Calu3 (cell line): ENCODE data around the gene CEP295NL. TPM values are rescaled to one million over a fixed set of nuclear protein-coding genes. Genes with fewer than 3 reads are reported as not detected.

Source experiments
- BruUV-seq: library from RNA; stranded (reverse); fragments of 400-500 nt; replicated peaks from 2 replicates; lab custom pipeline; 2021; lab: Mats Ljungman, UMichigan
- CTCF ChIA-PET: fragments of 300-600 bp; sonication (Branson Sonifier 250); formaldehyde crosslinking; loops from one replicate; lab custom pipeline; 2022; ENCODE audit warnings: antibody characterized with exemption; lab: Charles Lee
- DNase-seq: peaks from one replicate; pipeline ENCODE4 v3.0.0; 2022
- H3K27ac Mint-ChIP-seq: one replicate; pipeline ENCODE4 v1.8.0; 2022; ENCODE audit warnings: mixed read lengths; ENCODE audit not compliant: unreplicated experiment
- H3K27me3 Mint-ChIP-seq: one replicate; pipeline ENCODE4 v1.8.0; 2022; ENCODE audit warnings: mixed read lengths; ENCODE audit not compliant: unreplicated experiment
- H3K36me3 Mint-ChIP-seq: one replicate; pipeline ENCODE4 v1.8.0; 2022; ENCODE audit warnings: mild to moderate bottlenecking, moderate library complexity, mixed read lengths; ENCODE audit not compliant: insufficient read depth, unreplicated experiment
- H3K4me1 Mint-ChIP-seq: one replicate; pipeline ENCODE4 v1.8.0; 2022; ENCODE audit warnings: mild to moderate bottlenecking, low read depth, mixed read lengths; ENCODE audit not compliant: unreplicated experiment
- H3K4me3 Mint-ChIP-seq: one replicate; pipeline ENCODE4 v1.8.0; 2022; ENCODE audit warnings: mild to moderate bottlenecking, low read depth, moderate library complexity, mixed read lengths; ENCODE audit not compliant: unreplicated experiment
- H3K9me3 Mint-ChIP-seq: one replicate; pipeline ENCODE4 v1.8.0; 2022; ENCODE audit warnings: low read depth, mixed read lengths; ENCODE audit not compliant: unreplicated experiment
- intact Hi-C: fragments of 100-400 bp; cut with micrococcal nuclease; formaldehyde crosslinking; loops from one replicate; pipeline ENCODE4 v1.10.0; 2022; ENCODE audit not compliant: unreplicated experiment
- total RNA-seq: library from RNA; stranded (reverse); gene quantifications from 2 replicates; pipeline ENCODE4 v1.2.3, GENCODE V29; 2022
- TF ChIP-seq, protein P1 (sequence below): fragments of 200-600 bp; IDR thresholded peaks from one replicate; pipeline ENCODE4 v1.8.0; 2022; ENCODE audit warnings: antibody characterized with exemption; ENCODE audit not compliant: unreplicated experiment

The CEP295NL gene
- total RNA-seq, 1 experiment from 2014 or later, result 4.6 TPM

DNA sequence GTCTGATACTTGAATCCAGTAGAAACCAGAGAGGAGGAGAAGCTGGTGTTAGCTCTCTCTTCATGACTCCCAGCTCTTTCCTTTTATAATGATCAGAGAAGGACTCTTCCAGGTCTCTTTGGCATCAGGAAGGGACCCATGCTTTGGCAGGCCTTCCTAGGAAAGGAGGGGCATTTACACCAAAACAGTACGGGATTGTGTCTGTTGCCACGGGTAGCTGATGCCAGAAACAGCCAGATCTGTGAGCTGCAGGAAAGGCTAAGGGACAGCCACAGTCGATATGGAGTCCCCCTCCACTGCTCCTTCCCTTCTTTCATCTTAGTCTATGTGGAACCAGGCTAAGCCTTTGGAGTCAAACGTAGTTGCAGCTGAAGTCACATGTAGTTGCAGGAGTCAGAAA is 9.3 kb downstream of the CEP295NL start:
- BruUV-seq, result no TSS peak
- no peaks in the 10 kb centered on the region for H3K9me3 Mint-ChIP-seq
- no peak overlapping the region for H3K4me3 Mint-ChIP-seq
- H3K27me3 Mint-ChIP-seq, result no peaks in the 10 kb centered on the region
- TF ChIP-seq, protein P1, sequence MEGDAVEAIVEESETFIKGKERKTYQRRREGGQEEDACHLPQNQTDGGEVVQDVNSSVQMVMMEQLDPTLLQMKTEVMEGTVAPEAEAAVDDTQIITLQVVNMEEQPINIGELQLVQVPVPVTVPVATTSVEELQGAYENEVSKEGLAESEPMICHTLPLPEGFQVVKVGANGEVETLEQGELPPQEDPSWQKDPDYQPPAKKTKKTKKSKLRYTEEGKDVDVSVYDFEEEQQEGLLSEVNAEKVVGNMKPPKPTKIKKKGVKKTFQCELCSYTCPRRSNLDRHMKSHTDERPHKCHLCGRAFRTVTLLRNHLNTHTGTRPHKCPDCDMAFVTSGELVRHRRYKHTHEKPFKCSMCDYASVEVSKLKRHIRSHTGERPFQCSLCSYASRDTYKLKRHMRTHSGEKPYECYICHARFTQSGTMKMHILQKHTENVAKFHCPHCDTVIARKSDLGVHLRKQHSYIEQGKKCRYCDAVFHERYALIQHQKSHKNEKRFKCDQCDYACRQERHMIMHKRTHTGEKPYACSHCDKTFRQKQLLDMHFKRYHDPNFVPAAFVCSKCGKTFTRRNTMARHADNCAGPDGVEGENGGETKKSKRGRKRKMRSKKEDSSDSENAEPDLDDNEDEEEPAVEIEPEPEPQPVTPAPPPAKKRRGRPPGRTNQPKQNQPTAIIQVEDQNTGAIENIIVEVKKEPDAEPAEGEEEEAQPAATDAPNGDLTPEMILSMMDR, result no peak
- CTCF ChIA-PET, result interaction anchor here (0.5 kb wide), 1 partner anchor 34 kb away, joined by 4 read pairs; no protein-coding TSS in a partner anchor
- H3K36me3 Mint-ChIP-seq, result peaks cover 18% of the 10 kb centered on the region
- intact Hi-C loops, result no loop called here
- no peak for DNase-seq
- peaks cover 12% of the 10 kb centered on the region for H3K4me1 Mint-ChIP-seq
- H3K27ac Mint-ChIP-seq, result no peak overlapping the region

DNA sequence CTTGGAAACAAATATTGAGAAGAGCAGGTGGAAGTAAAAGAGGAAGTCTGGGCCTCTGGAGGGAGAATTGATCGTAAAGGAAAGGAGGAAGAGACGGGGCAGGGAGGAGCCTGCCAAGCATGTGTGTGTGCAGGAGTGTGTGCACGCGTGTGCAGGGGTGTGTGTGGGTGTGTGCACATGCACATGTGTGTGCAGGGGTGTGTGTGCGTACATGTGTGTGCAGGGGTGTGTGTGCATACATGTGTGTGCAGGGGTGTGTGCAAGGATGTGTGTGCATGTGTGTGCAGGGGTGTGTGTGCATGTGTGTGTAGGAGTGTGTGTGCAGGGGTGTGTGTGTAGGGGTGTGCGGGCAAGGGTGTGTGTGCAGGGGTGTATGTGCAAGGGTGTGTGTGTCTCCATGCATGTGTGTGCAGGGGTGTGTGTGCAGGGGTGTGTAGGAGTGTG is 10.0 kb downstream of the CEP295NL start:
- no TSS peak for BruUV-seq
- Mint-ChIP-seq H3K4me1 (peaks cover 9% of the 10 kb centered on the region), H3K4me3 (no peak overlapping the region), H3K27ac (no peak overlapping the region), H3K27me3 (no peaks in the 10 kb centered on the region), H3K9me3 (no peaks in the 10 kb centered on the region), H3K36me3 (peaks cover 20% of the 10 kb centered on the region)
- intact Hi-C loops, result no loop called here
- no peak for DNase-seq
- CTCF ChIA-PET, result no interaction called here
- TF ChIP-seq, protein P1, result no peak

DNA sequence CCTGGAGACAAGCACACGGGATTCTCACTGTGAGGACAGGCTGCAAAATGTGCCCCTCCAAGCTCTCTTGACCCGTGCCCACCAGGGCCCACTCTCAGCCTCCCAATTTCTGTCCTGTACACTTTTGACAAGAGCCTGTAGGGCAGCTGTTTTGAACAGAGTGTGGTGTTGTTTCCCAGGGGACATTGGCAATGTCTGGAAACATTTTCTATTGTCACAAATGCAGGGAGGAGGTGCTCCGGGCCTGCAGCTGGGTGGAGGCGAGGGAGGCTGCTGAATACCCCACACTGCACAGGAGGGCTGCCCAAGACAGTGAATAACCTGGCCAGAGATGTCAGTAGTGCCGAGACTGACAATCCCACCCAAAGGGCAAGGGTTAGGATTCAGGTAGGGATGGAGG is 10.5 kb downstream of the CEP295NL start:
- H3K4me1 Mint-ChIP-seq, result peaks cover 9% of the 10 kb centered on the region
- no peak for DNase-seq
- H3K36me3 Mint-ChIP-seq, result peaks cover 21% of the 10 kb centered on the region
- H3K9me3 Mint-ChIP-seq, result no peaks in the 10 kb centered on the region
- no peaks in the 10 kb centered on the region for H3K27me3 Mint-ChIP-seq
- CTCF ChIA-PET, result no interaction called here
- intact Hi-C loops, result no loop called here
- BruUV-seq, result no TSS peak
- no peak overlapping the region for H3K4me3 Mint-ChIP-seq
- no peak overlapping the region for H3K27ac Mint-ChIP-seq
- TF ChIP-seq, protein P1, result no peak

DNA sequence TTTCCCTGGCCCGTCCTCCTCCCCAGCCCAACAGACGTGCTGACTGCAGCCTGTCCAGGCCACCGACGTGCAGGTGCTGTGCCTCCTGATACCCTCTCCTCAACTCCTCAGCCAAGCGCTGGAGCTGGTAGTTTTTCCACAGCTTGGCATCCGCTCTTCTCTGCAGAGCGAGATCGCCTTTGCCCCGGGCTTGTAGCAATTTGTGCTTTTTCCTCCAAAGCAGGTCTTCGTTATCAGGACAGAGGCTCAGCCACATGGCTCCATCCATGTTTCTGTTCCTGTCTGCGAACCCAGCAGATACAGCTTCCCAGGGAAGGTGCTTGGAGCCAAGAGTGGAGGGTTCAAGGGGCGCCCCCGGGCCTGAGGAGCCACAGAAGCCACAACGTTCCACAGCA is 10.9 kb downstream of the CEP295NL start:
- H3K27ac Mint-ChIP-seq, result no peak overlapping the region
- intact Hi-C loops, result no loop called here

More for the DNA sequence above, 10.9 kb downstream of the CEP295NL start:
- TF ChIP-seq, protein P1, result no peak
- CTCF ChIA-PET, result no interaction called here
- Mint-ChIP-seq H3K36me3 (peaks cover 25% of the 10 kb centered on the region), H3K4me1 (peaks cover 11% of the 10 kb centered on the region), H3K9me3 (no peaks in the 10 kb centered on the region), H3K27me3 (no peaks in the 10 kb centered on the region), H3K4me3 (no peak overlapping the region)
- no peak for DNase-seq
- no TSS peak for BruUV-seq
